NCI-H2081 (cell line): ENCODE results near the gene CDX2.

Experiments
- DNase-seq, 2 experiments: peaks; one replicate each; lab custom pipeline; 2025; lab: John Stamatoyannopoulos, UW

The CDX2 gene

DNA sequence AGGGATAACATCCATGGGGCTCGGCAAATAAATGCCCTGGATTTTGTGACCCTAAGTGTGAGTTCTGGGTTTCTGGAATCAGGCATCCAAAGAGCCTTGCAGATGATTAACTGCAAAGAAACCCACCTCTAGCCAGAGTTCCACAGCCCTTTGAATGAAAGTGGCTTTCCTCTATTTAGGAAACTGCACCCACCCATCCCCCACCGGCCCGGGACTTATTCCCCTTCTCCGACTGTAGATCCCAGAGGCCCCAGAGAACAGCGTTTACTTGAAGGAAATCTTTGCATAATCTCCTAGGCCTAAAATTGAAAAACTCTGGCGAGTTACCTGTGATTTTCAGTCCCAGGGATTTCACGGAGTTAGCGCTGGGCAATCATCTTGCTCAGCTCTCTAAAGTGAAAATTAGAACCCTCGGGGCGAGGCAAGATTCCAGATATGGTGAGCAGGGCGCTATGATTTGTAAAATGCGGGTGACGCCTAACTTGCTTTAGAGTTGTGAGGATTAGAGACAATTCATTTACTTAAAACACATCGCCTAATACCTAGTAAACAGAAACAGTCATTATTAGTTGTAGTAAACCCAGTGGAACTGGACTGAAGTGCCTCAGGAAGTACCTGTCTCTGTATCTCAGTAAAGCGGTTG is 10.0 kb upstream of the CDX2 start:
- no peak for DNase-seq

DNA sequence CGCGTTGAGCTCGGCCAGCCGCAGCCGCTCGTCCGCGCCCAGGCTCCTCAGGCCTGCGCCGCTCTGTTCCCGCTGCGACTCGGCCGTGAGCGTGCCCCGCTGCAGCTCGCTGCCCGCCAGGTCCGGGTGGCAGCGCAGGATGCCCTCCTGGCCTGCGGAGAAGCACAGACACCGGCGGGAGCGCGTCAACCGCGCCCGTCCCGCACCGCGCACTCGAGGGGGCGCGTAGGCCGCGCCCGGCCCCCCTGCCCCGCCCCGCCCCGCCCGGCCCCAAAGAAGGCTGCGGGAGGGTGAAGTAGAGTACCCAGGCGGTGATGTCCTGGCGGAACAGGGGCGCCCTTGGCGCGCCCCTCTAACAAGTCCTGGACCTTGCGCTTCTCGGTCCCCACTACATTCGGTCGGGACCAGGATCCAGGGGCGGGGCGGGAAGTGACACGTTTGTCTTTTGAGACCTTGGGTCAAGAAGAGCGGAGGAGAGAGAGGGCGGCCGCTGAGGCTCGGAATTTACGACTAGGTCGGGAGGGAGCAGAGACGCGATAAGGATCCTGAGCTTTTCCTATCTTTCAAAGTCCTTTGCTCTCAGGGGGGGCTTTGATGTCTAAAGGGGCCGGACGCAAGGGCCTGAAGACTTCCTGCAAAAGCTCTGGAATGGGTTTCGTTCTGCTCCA is 9.3 kb upstream of the CDX2 start:
- no peak for DNase-seq

DNA sequence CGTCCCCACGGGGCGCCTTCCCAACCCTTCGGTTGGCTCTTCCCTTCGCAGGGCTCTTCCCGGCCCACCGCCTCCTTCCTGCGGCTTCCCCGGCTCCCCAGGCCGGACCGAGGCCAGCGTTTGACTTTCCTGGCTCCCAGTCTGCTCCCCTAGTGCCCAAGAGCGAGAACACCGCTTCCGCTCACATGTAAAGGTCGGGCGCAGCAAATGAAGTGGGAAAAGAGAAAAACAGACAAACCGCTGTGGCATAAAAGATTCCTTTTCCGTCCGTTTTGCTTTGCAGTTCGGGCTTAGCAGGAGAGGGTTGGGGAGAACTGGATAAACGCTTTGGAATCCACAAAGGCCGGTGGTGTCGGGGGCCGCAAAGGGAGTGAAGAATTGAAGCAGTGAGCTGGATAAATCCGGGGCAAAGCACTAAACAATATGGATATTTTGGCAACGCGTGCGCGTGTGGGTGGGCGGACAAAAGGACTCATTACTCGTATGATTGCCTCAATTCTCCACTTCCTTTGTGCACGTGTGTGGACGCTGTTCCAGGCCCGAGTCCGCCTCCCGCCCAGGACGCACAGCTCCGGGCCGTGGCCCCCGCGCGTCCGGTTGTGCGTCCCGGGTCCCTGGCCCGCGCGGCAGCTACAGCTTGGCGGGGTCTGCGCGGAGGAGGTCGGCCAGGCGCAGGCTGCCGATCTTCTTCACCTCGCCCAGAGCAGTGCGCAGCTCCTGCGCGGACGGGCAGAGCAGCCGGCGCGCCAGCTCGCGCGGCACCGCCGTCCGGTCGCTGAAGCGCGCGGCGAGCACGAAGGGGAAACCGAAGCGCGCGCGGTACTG is 8.6 kb upstream of the CDX2 start:
- no peak for DNase-seq

DNA sequence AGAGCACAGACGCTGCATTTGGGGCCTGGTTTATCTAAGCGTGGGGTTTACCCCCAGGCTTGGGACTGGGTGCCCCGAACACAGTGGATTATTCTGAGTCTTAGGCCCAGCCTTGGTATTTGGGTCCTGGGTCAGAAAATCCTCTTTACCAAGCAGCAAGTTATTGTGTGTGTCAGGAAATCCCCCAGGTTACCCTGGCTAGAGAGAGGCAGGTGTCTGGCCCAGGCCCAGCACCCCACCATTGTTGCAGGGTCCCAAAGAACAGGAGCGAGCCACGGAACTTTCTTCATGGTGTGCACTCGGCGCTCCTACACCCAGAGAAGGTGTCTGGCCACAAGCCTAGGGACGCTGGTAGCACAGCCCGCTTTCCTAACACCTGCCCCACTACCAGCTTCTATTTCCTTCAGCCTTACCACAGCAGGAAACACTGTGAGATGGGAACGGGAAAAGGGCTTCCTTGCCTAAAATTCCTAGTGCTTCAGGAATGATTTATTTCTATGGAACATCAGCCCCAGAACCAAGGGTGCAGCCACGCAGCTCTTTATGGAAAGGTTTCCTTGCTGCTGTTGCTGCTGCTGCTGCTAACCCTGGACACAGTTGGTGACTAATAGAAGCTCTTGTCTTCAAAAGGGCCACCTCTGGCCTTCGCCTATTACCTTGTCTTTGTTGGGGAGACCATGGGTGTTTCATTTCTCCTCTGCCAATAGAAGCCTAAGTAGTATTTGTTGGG is 7.4 kb upstream of the CDX2 start:
- no peak for DNase-seq

DNA sequence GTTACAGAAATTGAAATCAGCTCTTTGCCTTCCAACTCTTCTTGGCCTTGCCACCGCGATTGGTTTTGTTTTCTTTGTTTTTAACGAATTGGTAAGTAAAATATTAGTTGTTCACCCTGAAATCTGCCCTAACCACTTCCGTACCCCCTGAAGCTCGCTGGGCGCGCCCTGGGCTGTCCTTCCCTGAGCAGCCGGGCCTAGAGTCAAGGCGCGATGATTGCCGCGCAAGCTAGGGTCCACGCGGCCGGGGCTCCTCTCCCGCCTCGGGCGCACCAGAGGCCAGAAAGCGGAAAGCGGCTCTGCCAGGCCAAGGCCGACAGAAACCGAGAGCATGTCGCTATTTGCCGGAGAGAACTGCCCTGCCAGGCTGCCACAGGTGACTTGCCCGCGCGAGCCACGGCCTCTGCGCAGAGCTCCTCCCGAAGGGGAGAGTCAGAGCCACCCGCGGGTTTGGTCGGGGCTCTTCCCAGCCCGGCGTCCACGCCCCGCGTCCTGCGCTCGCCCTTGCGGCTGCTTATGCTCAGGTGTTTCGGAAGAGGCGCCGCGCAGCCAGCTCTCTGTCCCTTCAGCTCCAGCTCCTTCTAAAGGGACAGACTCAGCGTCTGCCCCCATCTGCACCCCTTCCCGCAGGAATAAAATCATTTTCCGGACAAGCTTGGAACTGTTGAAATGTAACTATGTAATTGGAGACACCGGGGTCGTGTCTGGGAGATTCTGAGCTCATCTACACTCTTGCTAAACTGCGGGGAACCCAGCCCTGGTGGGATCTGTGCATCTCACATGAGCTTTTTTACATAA is 6.6 kb upstream of the CDX2 start:
- no peak for DNase-seq

DNA sequence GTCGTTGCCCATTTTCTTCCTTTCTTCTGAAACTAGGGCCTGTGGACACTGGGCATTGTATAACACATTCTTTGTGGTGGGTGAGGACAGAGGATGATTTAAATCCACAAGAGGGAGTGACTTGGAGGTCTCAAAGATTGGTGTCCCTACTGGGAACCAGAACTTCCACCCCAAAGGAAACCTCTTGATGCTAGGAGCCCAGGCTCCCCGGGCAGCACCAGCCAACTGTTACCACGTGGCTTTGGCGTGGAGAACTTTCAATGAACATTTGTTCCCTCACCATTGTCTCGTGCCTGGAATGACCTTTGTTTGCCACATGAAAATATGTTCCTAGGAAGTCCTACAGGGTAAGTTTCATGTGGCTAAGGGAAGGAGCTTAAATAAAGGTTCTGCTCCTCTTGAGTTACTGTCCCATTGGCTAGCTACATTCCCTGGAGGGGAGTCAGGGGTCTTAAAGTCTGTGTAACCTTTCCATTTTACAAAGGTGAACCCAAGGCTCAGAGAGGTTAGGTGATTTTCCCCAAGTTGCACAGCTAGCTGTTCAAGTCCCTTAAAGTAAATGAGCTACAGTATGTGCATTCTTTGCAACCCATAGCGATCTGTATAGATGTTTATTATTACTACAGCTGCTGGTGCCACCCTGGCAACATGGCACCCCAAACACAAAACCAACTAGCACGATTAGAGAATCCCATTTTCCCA is 5.0 kb upstream of the CDX2 start:
- DNase-seq, result no peak

DNA sequence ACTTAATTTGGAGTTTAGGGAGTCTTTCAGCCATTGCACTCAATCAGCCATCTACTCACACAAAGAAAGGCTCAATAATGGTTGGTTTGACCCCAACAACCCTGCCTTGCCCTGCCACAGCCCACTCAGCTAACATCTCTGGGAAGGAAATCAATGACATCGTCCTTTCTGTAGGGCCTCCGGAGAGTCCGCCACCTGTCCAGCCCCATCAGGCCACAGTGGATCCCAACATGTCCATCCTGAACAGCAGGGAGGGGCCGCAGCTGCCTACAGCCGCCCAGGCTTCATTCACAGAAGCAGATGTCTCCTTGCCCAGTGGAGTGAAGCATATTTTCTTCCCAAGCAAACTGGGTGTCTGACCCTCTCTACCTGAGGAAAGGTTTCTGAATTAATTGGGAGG is 4.2 kb upstream of the CDX2 start:
- DNase-seq, result no peak

DNA sequence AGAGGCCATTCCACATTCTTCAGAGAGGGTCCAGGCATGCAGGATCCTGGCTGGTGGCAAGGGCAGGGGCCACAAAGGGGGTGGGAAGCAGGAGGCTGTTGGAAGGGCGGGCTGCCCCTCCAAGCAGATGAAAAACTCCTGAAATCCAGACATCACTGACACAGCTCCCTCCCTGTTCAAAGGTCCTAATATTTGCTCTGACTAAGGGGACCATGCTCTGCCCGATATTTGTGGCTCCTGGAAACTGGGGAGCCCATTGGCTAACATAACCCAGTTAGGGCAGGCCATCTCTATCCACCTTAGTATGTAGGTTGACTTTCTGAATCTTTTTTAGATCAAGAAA is 3.3 kb upstream of the CDX2 start:
- DNase-seq, result no peak

DNA sequence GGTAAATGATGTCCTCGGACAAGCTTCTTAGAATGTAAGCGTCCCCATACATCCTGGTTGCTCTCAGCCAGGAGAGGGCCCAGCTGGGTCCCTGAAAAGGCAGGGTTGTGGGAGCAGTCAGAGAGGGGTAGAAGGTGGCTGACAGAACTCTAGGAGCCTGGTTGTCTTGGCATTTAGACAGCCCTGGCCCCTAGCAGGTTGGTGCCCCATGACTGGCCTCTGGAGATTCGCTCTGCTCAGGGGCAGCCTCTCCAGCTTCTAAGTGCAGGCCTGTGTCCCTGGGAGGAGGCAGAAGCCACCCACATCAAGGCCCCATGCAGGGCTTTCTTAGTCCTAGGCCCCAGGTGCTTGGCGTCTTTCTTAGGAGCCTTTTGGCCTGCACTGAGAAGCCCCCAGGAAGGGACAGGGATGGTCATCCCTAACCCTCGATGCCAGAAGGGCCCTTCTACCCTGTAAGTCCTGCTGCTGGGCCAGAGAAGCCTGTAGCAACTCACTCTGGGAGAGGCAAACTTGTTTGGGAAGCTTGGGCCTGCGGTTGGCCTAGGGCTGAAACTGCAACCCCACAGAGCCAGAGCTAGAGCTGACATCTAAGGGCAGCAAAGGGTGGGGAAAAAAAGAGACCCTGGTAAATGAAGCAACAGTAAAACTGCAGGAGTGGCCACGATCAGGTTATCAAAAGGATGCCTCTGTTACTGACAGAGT is 2.8 kb upstream of the CDX2 start:
- no peak for DNase-seq

DNA sequence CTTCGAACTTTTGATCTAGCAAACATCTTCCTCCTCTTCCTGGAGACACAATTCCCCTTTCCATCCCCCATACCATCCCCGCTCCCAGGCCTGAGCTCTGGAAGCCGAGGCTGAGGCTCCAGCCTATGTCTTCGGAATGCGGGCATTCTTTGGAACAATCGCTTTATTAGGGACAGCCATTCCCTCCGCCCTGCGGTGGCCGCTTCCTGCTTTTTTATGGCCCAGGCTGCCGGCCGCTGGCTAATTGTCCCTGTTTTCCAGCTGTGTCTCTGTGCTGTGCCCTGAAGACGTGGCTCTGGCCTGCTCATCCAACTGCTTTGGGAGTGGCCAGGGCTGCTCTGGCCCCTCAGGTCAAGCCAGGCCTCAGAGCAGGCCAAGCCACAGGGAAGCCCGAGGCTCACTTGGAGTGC is 2.1 kb upstream of the CDX2 start:
- no peak for DNase-seq

DNA sequence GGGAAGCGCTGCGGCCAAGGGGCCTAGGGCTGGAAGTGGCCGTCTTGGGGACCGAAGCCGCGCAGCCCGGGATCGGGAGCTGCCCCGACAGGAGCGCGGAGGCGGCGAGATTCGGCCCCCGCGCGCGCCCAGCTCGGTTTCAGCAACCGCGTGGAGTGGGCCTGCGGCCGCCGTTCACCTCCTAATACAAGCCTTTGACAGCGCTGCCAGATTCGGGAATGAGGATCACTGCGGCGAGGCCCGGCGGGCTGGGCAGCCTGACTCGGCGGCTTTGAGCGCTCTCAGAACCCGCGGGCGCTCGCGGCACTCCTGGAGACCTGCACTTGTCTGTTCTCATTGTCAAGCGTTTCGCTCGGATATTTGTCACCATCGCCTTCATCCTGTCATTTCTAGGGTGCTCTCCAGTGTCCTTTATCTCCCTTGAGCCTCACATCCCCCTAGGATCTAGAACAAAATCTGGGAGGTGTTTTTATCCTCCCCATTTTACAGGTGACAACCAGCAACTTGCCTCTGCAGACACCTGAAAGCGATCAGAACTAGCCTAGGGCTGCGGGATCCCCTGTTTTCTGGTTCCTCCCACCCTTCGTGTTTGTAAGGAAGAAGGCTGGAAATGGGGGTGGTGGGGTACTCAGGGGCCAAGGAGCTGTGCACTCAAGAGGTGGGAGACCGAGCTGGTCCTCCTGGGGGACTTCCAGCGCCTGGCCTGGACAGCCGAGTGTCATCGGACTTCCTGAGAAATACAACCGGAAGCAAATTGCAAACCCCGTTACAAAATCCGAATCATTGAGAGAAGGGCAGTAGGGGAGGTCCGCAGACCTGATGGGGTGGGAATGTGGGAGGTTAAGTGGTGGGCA is 1.5 kb upstream of the CDX2 start:
- DNase-seq, result no peak

DNA sequence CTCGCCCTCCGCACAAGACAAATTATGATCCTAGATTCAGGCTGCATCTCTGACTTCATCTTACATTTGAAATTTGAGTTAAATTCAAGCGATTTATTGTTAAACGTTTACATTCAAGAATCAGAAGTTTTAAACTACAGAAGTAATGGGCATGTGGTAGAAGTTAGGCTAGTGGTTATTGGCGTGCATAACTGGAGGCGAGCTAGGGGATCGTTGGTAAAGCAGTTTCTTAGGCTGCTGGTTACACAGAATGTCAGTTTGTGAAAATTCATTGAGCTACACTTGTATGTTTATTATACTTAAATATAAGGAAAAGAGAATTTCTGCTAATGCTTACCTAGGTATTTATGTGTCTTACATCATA is 733 bp upstream of the CDX2 start:
- no peak for DNase-seq

DNA sequence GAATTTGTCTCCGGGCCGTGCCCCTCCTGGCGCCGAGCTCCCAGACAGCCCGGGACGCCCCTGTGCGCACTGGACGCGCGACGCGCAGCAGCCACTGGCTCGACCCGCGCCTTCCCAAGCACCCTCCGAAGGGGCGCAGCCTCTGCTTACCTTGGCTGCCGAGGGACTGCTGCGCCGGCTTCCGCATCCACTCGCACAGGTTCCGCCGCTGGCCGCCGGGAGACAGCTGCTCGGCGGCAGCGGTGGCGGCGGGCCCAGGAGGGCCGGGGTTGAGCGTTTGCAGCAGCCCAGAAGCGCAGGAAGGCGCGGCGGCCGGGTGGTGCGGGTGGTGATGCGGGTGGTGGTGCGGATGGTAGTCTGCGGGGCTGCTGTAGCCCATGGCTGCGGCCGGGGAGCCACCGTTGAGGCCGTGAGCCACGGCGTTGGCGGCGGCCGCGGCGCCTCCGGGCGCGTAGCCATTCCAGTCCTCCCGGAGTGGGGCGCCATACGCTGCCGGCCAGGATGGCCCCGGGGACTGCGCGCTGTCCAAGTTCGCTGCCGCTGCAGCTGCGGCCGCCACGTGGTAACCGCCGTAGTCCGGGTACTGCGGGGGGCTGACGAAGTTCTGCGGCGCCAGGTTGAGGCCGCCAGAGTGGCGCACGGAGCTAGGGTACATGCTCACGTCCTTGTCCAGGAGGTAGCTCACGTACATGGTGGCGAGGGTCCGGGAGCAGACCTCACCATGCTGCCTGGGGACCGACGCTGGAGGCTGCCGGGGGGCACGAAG is 616 bp downstream of the CDX2 start:
- peak; percentile 24 to 47 for DNase-seq

DNA sequence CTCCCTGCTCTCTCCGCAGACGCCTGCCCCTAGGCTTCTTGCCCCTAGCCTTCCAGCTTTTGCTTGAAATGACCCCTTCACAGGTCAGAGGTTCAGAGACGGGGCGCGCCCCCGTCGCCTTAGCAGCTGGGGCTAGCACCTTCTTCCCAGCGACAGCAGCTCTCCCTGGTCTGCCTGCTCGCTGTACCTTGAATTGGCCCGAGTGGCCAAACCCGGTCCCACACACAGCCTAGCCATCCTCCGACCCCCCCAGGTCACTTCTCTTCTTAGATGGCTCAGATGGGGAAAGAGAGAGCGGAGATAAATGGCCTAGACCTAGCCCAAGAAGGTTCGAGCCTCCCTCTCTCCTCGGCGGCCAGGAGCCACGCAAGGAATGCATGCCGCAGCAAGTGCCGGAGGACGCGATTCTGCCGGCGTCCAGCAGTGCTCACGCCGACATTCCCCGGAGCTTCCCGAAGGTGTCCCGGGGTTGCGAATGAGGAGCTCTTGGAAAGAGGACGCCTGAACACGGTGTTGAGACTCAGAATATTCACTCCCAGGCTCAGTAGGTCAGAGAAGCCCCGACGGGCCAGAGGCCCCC is 1.3 kb downstream of the CDX2 start:
- DNase-seq, result no peak

DNA sequence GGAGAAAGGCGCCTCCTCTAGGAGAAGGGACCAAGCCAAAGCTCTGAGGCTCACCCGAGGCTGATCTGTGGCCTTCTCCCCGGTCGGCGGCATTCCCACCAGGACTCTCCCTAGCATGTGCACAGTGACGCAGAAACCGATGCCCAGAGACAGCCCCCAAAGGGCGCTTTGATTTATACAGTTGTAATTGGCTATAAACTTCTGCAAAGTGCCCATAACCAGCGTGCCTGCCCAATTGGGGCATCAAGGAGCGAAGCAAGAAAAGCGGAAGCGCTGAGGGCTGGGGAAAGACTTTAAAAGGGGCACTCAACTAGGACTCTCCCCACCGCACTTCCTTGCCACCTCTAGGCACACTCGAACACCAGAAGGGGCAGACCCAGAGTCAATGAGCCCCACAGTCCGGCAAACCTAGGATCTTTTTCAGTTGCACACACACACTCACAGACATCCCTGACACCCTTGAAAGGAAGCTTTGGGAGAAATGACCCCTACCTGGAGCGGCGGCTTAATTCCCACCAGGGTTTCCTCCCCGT is 1.8 kb downstream of the CDX2 start:
- no peak for DNase-seq

DNA sequence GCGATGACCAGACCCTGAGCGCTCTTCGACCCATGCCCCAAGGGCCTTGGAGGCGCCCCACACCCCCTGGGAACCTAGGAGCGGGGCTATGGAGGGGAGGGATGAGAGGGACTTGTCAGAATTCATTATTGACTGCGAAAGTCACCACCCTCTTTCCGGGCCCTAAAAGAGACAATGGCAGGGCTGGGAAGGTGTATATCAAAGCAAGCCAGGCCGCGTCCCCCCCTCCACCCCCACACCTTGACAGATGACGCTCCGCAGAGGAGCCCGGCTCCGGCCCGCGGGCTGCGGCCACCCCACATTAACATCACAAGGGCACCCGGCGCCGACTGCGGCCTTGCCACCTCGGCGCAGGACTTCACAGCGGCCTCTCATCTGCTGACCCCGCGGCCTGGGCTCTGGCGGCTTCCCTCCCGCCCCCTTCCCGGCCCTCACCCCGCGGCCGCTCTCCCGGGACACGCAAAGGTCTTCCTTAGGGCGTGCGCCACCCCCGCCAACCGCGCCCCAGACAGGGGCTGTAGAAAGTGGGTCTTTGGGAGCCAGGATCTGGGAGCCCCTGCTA is 2.4 kb downstream of the CDX2 start:
- DNase-seq, result no peak

DNA sequence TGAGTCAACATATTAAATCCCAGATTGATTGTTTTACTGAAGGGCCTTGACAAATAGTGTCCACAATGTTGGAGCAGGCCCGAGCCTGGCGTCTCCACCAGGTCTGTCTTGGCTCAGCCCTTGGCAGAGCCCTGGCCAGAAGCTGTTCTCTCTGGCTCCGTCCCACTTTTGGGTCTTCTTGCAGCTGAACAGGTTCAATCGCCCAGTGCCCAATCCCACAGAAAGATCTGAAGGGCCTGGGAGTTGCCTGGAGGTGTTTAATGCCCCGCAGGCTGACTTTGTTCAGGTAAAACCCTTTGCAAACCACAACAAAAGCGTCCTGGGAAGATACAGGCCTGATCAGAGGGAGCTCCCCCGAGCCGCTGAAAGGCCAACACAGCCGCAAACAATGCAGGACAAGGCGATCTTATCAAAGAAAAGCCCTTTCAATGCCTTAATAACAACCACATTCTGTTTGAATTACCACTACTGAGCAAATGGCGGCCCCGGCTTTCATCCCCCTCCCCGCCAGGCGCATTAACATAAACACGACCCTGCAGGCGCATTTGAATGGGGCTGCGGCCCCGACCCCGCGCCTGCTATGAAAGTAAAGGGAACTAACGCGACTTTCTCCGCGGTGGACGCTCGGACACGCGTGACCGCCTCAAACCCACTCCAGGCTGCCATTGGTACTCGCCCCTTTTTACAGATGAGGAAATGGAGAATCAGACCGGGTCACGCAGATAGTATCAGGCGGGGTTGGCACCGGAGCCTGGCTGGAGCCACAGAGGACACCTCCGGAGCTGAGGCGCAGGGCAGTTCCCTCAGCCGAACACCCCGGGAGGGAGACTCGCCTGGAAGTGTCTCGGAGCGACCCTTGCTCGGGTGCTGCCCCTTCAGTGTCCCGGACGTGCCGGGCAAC is 3.1 kb downstream of the CDX2 start:
- no peak for DNase-seq
